GM23248 (cell line): ENCODE measurements around the gene MARCHF2. TPM values are rescaled to one million over a fixed set of nuclear protein-coding genes. Genes with fewer than 3 reads are reported as not detected.
"Not testable (repeated sequence)": the region's sequence is repeated elsewhere in the genome, so short reads cannot be mapped to it uniquely, and the experiment has no call there.

ENCODE experiments used
- DNase-seq: peaks from one replicate; pipeline ENCODE4 v3.0.0-alpha.2; 2015
- H2AFZ ChIP-seq: fragments of 200-600 bp; sonication (generic); 2 replicates; pipeline ENCODE4 v1.6.1; 2016; ENCODE audit warnings: antibody characterized with exemption
- H3F3A ChIP-seq: fragments of 200-600 bp; sonication (generic); 2 replicates; pipeline ENCODE4 v1.6.1; 2016; ENCODE audit warnings: mild to moderate bottlenecking, antibody characterized with exemption, mixed run types; ENCODE audit not compliant: insufficient read depth
- H3K27ac ChIP-seq: fragments of 200-600 bp; sonication (generic); 2 replicates; pipeline ENCODE4 v1.5.1; 2016; ENCODE audit warnings: mild to moderate bottlenecking
- H3K27me3 ChIP-seq: fragments of 200-600 bp; sonication (generic); replicated peaks from 2 replicates; pipeline ENCODE4 v1.6.1; 2016; ENCODE audit warnings: mild to moderate bottlenecking; ENCODE audit not compliant: insufficient read depth
- H3K36me3 ChIP-seq: fragments of 200-600 bp; sonication (generic); 2 replicates; pipeline ENCODE4 v1.6.1; 2016; ENCODE audit warnings: low read depth, mild to moderate bottlenecking
- H3K4me1 ChIP-seq: fragments of 200-600 bp; sonication (generic); 2 replicates; pipeline ENCODE4 v1.6.1; 2016; ENCODE audit warnings: mild to moderate bottlenecking; ENCODE audit not compliant: insufficient read depth
- H3K4me2 ChIP-seq: fragments of 200-600 bp; sonication (generic); one replicate; pipeline ENCODE4 v1.6.1; 2016; ENCODE audit warnings: mild to moderate bottlenecking; ENCODE audit not compliant: unreplicated experiment
- H3K4me3 ChIP-seq: fragments of 200-600 bp; sonication (generic); 2 replicates; pipeline ENCODE4 v1.5.1; 2016; ENCODE audit warnings: mild to moderate bottlenecking
- H3K79me2 ChIP-seq: fragments of 200-600 bp; sonication (generic); 2 replicates; pipeline ENCODE4 v1.6.1; 2016; ENCODE audit warnings: mild to moderate bottlenecking; ENCODE audit not compliant: insufficient read depth
- H3K9ac ChIP-seq: fragments of 200-600 bp; sonication (generic); 2 replicates; pipeline ENCODE4 v1.6.1; 2016; ENCODE audit warnings: mild to moderate bottlenecking
- H3K9me2 ChIP-seq: fragments of 200-600 bp; sonication (generic); 2 replicates; pipeline ENCODE4 v1.6.1; 2016; ENCODE audit warnings: mixed run types, mild to moderate bottlenecking, moderate library complexity; ENCODE audit not compliant: insufficient read depth
- H3K9me3 ChIP-seq: fragments of 200-600 bp; sonication (generic); one replicate; pipeline ENCODE4 v1.6.1; 2017; ENCODE audit warnings: low read depth
- H4K20me1 ChIP-seq: fragments of 200-600 bp; sonication (generic); 2 replicates; pipeline ENCODE4 v1.6.0; 2016; ENCODE audit not compliant: insufficient read depth
- EZH2 ChIP-seq: fragments of 200-600 bp; sonication (generic); IDR thresholded peaks from 2 replicates; pipeline ENCODE4 v1.6.1; 2018; ENCODE audit warnings: antibody characterized with exemption, mild to moderate bottlenecking; ENCODE audit not compliant: insufficient read depth, poor library complexity, severe bottlenecking
- EZH2phosphoT487 ChIP-seq: fragments of 200-600 bp; sonication (generic); IDR thresholded peaks from 2 replicates; pipeline ENCODE4 v1.6.1; 2018; ENCODE audit warnings: antibody characterized with exemption, moderate library complexity, mild to moderate bottlenecking, low read depth; ENCODE audit not compliant: insufficient read depth
- WGBS, 2 experiments: methylation state at CpG; one replicate each; pipeline ENCODE4 v1.1.6; 2015 to 2017; ENCODE audit warnings: low lambda C conversion rate in 2 of 2, low coverage in 1 of 2; ENCODE audit errors: missing lambda C conversion rate in 2 of 2; 5-methylcytosine and 5-hydroxymethylcytosine counted together
- in situ Hi-C: fragments of 300-500 bp; cut with MboI; formaldehyde crosslinking; loops from 2 replicates; pipeline ENCODE4 v1.15.0; 2020
- polyA plus RNA-seq: library from polyadenylated mRNA; unstranded; fragments of >200 nt; fragmentation: Nextera tagmentation; extraction: Ambion mirVana; gene quantifications from 2 replicates; pipeline ENCODE4 v1.2.1, GENCODE V29; 2016
- total RNA-seq: library from RNA; depleted of rRNA; stranded (reverse); fragments of >200 nt; shearing (Covaris generic); gene quantifications from 2 replicates; pipeline ENCODE4 v1.2.3, GENCODE V29; 2014

MARCHF2 gene
- total and polyA plus RNA-seq, 2 experiments from 2014 or later = 33.1 to 87.4 TPM

DNA sequence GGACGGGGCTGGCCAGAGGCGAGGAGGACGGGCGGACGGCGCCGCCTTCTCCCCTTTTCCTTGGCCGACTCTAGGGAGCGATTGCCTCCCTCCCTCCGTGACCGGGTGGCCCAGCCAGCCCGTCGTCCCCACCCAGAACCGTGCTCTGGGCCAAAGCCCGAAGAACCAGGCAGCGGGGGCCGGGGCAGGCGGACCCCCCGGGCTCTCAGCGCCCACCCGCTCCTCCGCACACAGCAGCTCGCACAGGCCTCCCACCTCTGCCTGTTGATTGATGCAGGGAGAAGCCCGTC, 9.3 kb upstream of the MARCHF2 start:
- TF ChIP-seq EZH2phosphoT487 (no peak), EZH2 (no peak)
- Histone ChIP-seq H3K27me3 (no peaks in the 10 kb centered on the region), H3F3A (no peaks in the 10 kb centered on the region), H3K36me3 (no peaks in the 10 kb centered on the region), H3K4me1 (no peaks in the 10 kb centered on the region), H4K20me1 (no peaks in the 10 kb centered on the region), H3K4me3 (no peak overlapping the region), H3K9me3 (no peaks in the 10 kb centered on the region), H3K79me2 (peaks cover 19% of the 10 kb centered on the region; the same call in 1 of the 2 replicates), H3K9me2 (no peaks in the 10 kb centered on the region), H3K27ac (no peak overlapping the region), H2AFZ (no peak overlapping the region), H3K4me2 (no peak overlapping the region), H3K9ac (no peak overlapping the region)
- DNase-seq = no peak
- WGBS, 2 experiments = 74 to 88% methylated on average over 7 to 24 of the region's 24 CpGs
- in situ Hi-C loops = no loop called here

DNA sequence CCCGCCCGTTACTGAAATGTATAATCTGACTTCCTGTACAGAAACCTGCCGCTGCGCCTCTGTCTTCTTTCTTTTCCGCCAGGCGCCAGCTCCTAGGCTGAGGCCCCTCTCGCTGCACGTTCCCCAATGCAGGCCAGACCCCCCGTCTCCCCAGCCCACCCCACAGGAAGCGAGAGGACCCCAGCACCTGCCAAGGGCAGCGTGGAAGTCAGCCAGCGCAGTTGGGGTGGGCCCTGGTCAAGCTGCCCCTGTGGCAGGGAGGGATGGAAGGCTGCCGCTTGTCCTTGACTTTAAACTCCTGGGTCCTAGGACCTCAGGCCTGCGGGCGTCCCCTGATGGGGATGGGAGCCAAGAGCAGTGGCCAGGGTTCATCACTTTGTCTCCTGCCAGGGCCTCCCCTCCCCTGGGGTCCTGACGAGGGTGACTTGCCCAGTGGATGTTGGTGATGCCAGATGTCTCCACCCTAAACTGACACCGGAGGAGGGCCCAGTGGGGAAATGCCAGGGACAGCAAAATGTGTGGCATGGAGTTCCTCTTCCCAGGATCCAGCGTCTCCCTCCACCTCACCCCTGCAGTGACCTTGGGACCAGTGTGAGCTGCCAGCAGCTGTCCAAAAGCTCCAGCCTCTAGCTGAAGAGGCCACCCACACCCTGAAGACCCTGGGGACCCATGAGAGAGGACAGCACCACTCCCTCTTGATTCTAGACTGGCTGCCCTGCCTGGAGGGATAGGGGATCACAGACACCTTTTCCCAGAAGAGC, 8.5 kb upstream of the MARCHF2 start:
- Histone ChIP-seq H3K36me3 (no peaks in the 10 kb centered on the region), H3K9me2 (no peaks in the 10 kb centered on the region), H4K20me1 (no peaks in the 10 kb centered on the region), H3K4me1 (no peaks in the 10 kb centered on the region), H2AFZ (no peak overlapping the region), H3K9me3 (no peaks in the 10 kb centered on the region), H3K4me2 (no peak overlapping the region), H3K27me3 (no peaks in the 10 kb centered on the region), H3K4me3 (no peak overlapping the region), H3K79me2 (peaks cover 11% of the 10 kb centered on the region; the same call in 1 of the 2 replicates), H3K27ac (no peak overlapping the region), H3K9ac (no peak overlapping the region), H3F3A (no peaks in the 10 kb centered on the region)
- WGBS, 2 experiments = 93 to 95% methylated on average over 7 to 18 of the region's 18 CpGs
- in situ Hi-C loops = no loop called here
- TF ChIP-seq EZH2 (no peak), EZH2phosphoT487 (no peak)
- DNase-seq = no peak

DNA sequence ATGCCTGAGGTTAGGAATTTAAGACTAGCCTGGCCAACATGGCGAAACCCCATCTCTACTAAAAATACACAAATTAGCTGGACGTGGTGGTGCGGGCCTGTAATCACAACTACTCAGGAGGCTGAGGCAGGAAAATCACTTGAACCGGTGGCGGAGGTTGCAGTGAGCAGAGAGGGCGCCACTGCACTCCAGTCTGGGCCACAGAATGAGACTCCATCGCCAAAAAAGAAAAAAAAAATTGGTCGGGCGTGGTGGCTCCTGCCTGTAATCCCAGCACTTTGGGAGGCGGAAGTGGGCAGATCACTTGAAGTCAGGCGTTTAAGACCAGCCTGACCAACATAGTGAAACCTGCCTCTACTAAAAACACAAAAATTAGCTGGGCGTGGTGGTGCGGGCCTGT, 2.4 kb upstream of the MARCHF2 start:
- H4K20me1 ChIP-seq, H3K27ac ChIP-seq, in situ Hi-C loops, H3K9me3 ChIP-seq, H2AFZ ChIP-seq, H3K4me1 ChIP-seq, H3K79me2 ChIP-seq, H3K9ac ChIP-seq, DNase-seq, H3F3A ChIP-seq, H3K4me2 ChIP-seq, H3K9me2 ChIP-seq, H3K4me3 ChIP-seq, H3K36me3 ChIP-seq, H3K27me3 ChIP-seq: not testable (repeated sequence)
- WGBS, 2 experiments = 87 to 88% methylated on average over 13 of the region's 13 CpGs

DNA sequence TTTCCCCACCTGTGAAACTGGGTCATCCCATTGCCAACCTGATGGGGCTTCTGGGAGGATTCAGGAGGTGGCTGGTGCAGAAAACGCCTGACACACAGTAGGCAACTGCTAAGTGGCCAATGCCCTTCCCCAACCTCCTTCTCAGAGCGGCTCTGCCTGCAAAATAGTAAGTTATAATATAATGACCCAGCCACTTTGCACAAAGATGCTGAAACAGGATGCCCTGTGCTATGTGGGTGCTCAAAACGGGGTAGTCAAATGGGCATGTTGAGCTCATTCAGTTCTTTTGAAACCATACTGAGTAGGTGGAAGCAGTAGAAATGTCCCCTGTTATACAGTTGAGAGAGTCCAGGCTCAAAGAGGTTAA, 507 bp downstream of the MARCHF2 start:
- Histone ChIP-seq H3K36me3 (no peaks in the 10 kb centered on the region), H2AFZ (peak overlapping the region; percentile 84), H3K27ac (no peak overlapping the region), H3K9me3 (no peaks in the 10 kb centered on the region), H3K79me2 (no peaks in the 10 kb centered on the region), H3K4me2 (peak overlapping the region; percentile 86), H3F3A (peaks cover 6% of the 10 kb centered on the region; the same call in 1 of the 2 replicates), H3K4me3 (peak overlapping the region; percentile 75), H3K27me3 (no peaks in the 10 kb centered on the region), H3K9ac (peak overlapping the region; percentile 68), H3K4me1 (no peaks in the 10 kb centered on the region; the same call in 1 of the 2 replicates), H3K9me2 (no peaks in the 10 kb centered on the region), H4K20me1 (no peaks in the 10 kb centered on the region)
- WGBS, 2 experiments = 29 to 30% methylated on average over 3 of the region's 3 CpGs
- in situ Hi-C loops = no loop called here
- DNase-seq = peak; percentile 20
- TF ChIP-seq EZH2 (no peak), EZH2phosphoT487 (no peak)

DNA sequence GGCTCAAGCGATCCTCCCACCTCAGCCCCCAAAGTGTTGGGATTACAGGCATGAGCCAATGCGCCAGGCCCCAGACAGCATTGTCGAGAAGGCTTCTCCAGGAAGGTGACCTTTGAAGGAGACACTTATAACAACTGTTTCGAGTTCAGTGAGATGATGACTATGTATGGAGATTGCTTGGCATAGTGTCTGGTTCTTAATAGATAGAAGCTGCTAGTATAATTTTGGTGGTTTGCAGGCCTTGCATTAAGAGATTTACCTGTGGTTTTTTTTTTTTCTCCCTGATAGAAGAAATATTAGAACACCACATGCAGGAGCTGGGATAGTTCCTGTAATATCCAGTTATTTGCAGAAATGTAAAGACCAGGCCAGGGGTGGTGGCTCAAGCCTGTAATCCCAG, 3.7 kb downstream of the MARCHF2 start:
- Histone ChIP-seq H3K4me2 (no peak overlapping the region), H3K9me2 (no peaks in the 10 kb centered on the region), H4K20me1 (no peaks in the 10 kb centered on the region), H3K4me3 (no peak overlapping the region), H3K36me3 (no peaks in the 10 kb centered on the region), H3K27me3 (no peaks in the 10 kb centered on the region), H3K9ac (no peak overlapping the region), H3K9me3 (no peaks in the 10 kb centered on the region), H3K4me1 (no peaks in the 10 kb centered on the region; the same call in 1 of the 2 replicates), H3F3A (no peaks in the 10 kb centered on the region), H2AFZ (no peak overlapping the region), H3K79me2 (no peaks in the 10 kb centered on the region), H3K27ac (no peak overlapping the region)
- no peak for TF ChIP-seq EZH2phosphoT487
- no peak for TF ChIP-seq EZH2
- WGBS, 2 experiments = 60 to 63% methylated on average over 4 of the region's 4 CpGs
- in situ Hi-C loops = no loop called here
- DNase-seq = no peak
